Lower leg skin (tissue), 4 donors: ENCODE measurements around the gene RNF186. TPM values are rescaled to one million over a fixed set of nuclear protein-coding genes. Genes with fewer than 3 reads are reported as not detected.

Experiments used
- DNase-seq, 2 donors: peaks; one replicate each; pipeline ENCODE4 v3.0.0-alpha.2; 2019; ENCODE audit warnings: low spot score in 2 of 2
- H3K4me3 ChIP-seq: fragments of 200-600 bp; sonication (generic); 2 replicates; pipeline ENCODE4 v1.5.1; 2017; ENCODE audit warnings: mild to moderate bottlenecking, low read depth; ENCODE audit not compliant: poor library complexity, severe bottlenecking
- CTCF ChIP-seq, 3 donors: fragments of 450-650 bp; IDR thresholded peaks; one replicate each; pipeline ENCODE4 v1.5.1; 2016; ENCODE audit warnings: antibody characterized with exemption in 3 of 3, mild to moderate bottlenecking in 3 of 3, moderate library complexity in 2 of 3
- POLR2A ChIP-seq, 2 donors: fragments of 450-650 bp; IDR thresholded peaks; one replicate each; pipeline ENCODE4 v1.6.1; 2016 to 2017; ENCODE audit warnings: antibody characterized with exemption in 2 of 2, mild to moderate bottlenecking in 1 of 2, moderate library complexity in 1 of 2
- WGBS, 2 donors: methylation state at CpG; one replicate each; pipeline ENCODE4 v1.1.5; 2018; 5-methylcytosine and 5-hydroxymethylcytosine counted together
- intact Hi-C: fragments of 100-400 bp; cut with DNase I; formaldehyde crosslinking; loops from one replicate; pipeline ENCODE4 v1.15.0; 2023; ENCODE audit warnings: low total_unique reads
- total RNA-seq, 4 donors: library from RNA; depleted of rRNA; stranded (reverse); fragments of >200 nt; gene quantifications; one replicate each; pipeline ENCODE4 v1.1.0, GENCODE V29; 2016

RNF186 gene
- total RNA-seq, 4 donors from 2014 or later, result 0.19 TPM; not detected in 3

DNA sequence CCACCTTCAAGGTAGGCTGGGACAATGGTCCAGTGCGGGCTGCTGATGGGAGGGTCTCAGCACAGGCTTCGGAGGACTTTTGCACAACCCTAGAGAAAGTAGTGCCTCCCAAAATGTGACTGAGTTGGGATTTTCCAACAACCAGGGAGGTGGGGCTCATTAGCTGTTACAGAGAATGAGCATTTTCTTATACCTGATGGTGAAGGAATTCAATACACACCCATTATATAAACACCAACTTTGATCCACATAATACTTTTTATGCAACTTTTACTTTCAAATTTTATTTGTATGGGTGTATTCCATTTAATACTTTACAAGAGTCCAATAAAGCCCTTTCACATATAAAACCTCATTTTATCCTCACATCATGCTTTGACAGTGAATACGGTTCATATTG, 31.3 kb upstream of the RNF186 start:
- intact Hi-C loops, result no loop called here
- no peak for TF ChIP-seq CTCF (IDR thresholded peaks at IDR 0.05)
- TF ChIP-seq POLR2A (IDR thresholded peaks at IDR 0.05), result no peak
- WGBS, 2 donors, result 91 to 96% methylated on average over 3 of the region's 3 CpGs
- DNase-seq, result no peak
- no peak overlapping the region for H3K4me3 ChIP-seq

GRCh38 chr1:19845555-19845954, 30.5 kb upstream of the RNF186 start:
- H3K4me3 ChIP-seq, result no peak overlapping the region
- WGBS, 2 donors, result 88 to 95% methylated on average over 8 of the region's 8 CpGs
- intact Hi-C loops, result no loop called here
- no peak for DNase-seq
- TF ChIP-seq POLR2A (IDR thresholded peaks at IDR 0.05) (no peak), CTCF (IDR thresholded peaks at IDR 0.05) (no peak)

DNA sequence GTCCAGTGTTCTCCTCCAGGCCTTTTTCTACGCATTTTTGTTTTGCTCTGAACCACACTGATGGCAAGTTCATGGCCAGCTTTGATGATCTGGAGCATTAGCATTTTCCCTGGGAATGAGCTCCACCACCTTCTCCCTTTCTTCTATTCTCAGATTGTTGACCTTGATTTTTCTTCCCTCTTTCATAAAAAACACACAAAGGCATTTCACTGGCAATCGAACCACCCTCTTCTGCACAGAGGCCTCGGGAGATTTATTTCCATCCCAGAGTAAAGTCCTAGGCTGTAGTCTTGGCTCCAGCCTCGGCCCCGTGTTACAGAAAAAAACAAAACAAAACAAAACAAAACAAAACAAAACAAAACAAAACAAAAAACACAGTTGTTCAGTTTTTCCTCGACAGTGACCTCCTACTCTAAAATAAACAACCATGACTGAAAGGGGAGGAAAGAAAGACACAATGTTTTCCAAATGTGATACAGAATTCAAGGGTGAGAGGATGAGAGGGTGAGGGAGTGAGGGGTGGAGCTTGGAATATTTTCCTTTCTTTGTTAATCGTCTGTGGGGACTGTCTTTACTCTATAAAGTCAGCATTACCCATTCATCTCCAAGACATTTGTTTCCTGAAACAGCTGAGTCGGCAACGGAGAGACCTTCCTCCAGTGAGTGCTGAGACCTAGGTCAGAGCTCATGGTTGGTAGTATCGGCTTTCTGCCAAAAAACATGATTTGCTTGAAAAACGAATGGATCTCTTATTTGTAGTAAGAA, 29.8 kb upstream of the RNF186 start:
- intact Hi-C loops, result no loop called here
- H3K4me3 ChIP-seq, result no peak overlapping the region
- WGBS, 2 donors, result 45 to 52% methylated on average over 11 of the region's 11 CpGs
- TF ChIP-seq CTCF (IDR thresholded peaks at IDR 0.05) (no peak), POLR2A (IDR thresholded peaks at IDR 0.05) (no peak)
- DNase-seq, result no peak

- intact Hi-C loops, result no loop called here
- DNase-seq, result no peak
- no peak overlapping the region for H3K4me3 ChIP-seq
- TF ChIP-seq CTCF (IDR thresholded peaks at IDR 0.05) (no peak), POLR2A (IDR thresholded peaks at IDR 0.05) (no peak)
Measured at GRCh38 chr1:19840228-19840627, 25.1 kb upstream of the RNF186 start.

GRCh38 chr1:19837866-19838265, 22.8 kb upstream of the RNF186 start:
- WGBS, 2 donors, result 67% methylated on average over 2 of the region's 2 CpGs
- no peak for DNase-seq
- no peak overlapping the region for H3K4me3 ChIP-seq
- intact Hi-C loops, result no loop called here
- TF ChIP-seq CTCF (IDR thresholded peaks at IDR 0.05) (no peak), POLR2A (IDR thresholded peaks at IDR 0.05) (no peak)

DNA sequence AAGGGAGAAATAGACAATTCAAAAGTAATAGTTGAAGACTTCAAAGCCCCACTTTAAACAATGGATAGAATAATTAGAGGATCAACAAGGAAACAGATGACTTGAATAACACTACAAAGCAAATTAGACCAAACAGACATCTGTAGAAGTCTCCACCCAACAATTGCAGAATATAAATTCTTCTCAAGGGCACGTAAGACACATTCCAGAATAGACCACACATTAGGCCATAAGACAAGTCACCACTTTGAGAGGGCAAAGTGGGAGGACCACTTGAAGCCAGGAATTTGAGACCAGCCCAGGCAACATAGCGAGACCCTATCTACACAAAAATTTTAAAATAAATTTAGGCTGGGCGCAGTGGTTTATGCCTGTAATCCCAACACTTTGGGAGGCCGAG, 20.5 kb upstream of the RNF186 start:
- 78 to 84% methylated on average over 4 of the region's 4 CpGs for WGBS, 2 donors
- no peak overlapping the region for H3K4me3 ChIP-seq
- no peak for DNase-seq
- intact Hi-C loops, result no loop called here
- no peak for TF ChIP-seq CTCF (IDR thresholded peaks at IDR 0.05)
- no peak for TF ChIP-seq POLR2A (IDR thresholded peaks at IDR 0.05)
